C4-2B (cell line): ENCODE results near the gene RNF152.

ENCODE experiments used
- CTCF ChIP-seq: fragments of 450-650 bp; conservative IDR thresholded peaks from 2 replicates; pipeline ENCODE4 v1.5.1; 2017; ENCODE audit warnings: mild to moderate bottlenecking
- ZFX ChIP-seq: fragments of 450-650 bp; IDR thresholded peaks from 2 replicates; pipeline ENCODE4 v1.6.1; 2017

GRCh38 chr18:61831071-61831470 is 61.7 kb downstream of the RNF152 start:
- TF ChIP-seq CTCF = no peak
- no peak for TF ChIP-seq ZFX
